Fibroblast of skin of scalp (primary cell): ENCODE results near the gene UNC93A.
"Not testable (repeated sequence)": the region's sequence is repeated elsewhere in the genome, so short reads cannot be mapped to it uniquely, and the experiment has no call there.

Experiments
- DNase-seq: peaks from one replicate; pipeline ENCODE4 v3.0.0-alpha.2; 2013

UNC93A gene

GRCh38 chr6:167270499-167271311 lies 20.4 kb upstream of the UNC93A start:
- no peak for DNase-seq

- DNase-seq = no peak
These were observed 19.0 kb upstream of the UNC93A start for GRCh38 chr6:167272151-167272550.

- no peak for DNase-seq
These were observed 18.3 kb upstream of the UNC93A start for GRCh38 chr6:167272696-167273379.

GRCh38 chr6:167274270-167274669 lies 16.8 kb upstream of the UNC93A start:
- no peak for DNase-seq

- DNase-seq = no peak
These were observed 16.1 kb upstream of the UNC93A start for GRCh38 chr6:167275001-167275400.

GRCh38 chr6:167275436-167275835 lies 15.7 kb upstream of the UNC93A start:
- no peak for DNase-seq

- no peak for DNase-seq
These were observed 14.2 kb upstream of the UNC93A start for GRCh38 chr6:167276772-167277533.

GRCh38 chr6:167278173-167278940 lies 12.8 kb upstream of the UNC93A start:
- not testable (repeated sequence) for DNase-seq

GRCh38 chr6:167279766-167280446 lies 11.2 kb upstream of the UNC93A start:
- DNase-seq = no peak

GRCh38 chr6:167280466-167280865 lies 10.6 kb upstream of the UNC93A start:
- DNase-seq = not testable (repeated sequence)

- no peak for DNase-seq
These were observed 8.9 kb upstream of the UNC93A start for GRCh38 chr6:167282165-167282564.

- not testable (repeated sequence) for DNase-seq
These were observed 6.5 kb upstream of the UNC93A start for GRCh38 chr6:167284565-167284964.

- no peak for DNase-seq
These were observed 5.9 kb upstream of the UNC93A start for GRCh38 chr6:167285077-167285770.

- no peak for DNase-seq
These were observed 3.5 kb upstream of the UNC93A start for GRCh38 chr6:167287513-167288048.

- DNase-seq = peak; percentile 14
These were observed 2.4 kb upstream of the UNC93A start for GRCh38 chr6:167288591-167289225.

- not testable (repeated sequence) for DNase-seq
These were observed 1.8 kb upstream of the UNC93A start for GRCh38 chr6:167289291-167289690.

- no peak for DNase-seq
These were observed 647 bp downstream of the UNC93A start for GRCh38 chr6:167291623-167292300.

GRCh38 chr6:167292301-167293087 lies 1.4 kb downstream of the UNC93A start:
- no peak for DNase-seq

GRCh38 chr6:167293088-167293589 lies 2.0 kb downstream of the UNC93A start:
- no peak for DNase-seq
